Neural cell (in vitro differentiated cells): ENCODE measurements around the gene SCUBE1. TPM values are rescaled to one million over a fixed set of nuclear protein-coding genes. Genes with fewer than 3 reads are reported as not detected.

Source experiments
- H2AFZ ChIP-seq: fragments of 200-600, 300-800 bp; sonication (generic), shearing (Covaris generic); 2 replicates; pipeline ENCODE4 v1.6.0; 2014; ENCODE audit warnings: low read depth, mild to moderate bottlenecking, antibody characterized with exemption, low read length, moderate library complexity
- H3F3A ChIP-seq: fragments of 200-600 bp; shearing (Covaris generic); 2 replicates; pipeline ENCODE4 v1.6.1; 2016; ENCODE audit warnings: mild to moderate bottlenecking, moderate library complexity, mixed read lengths, antibody characterized with exemption, low read length; ENCODE audit not compliant: insufficient read depth, poor library complexity, severe bottlenecking
- H3K27ac ChIP-seq: fragments of 200-600, 300-800 bp; sonication (generic), shearing (Covaris generic); 2 replicates; pipeline ENCODE4 v1.5.1; 2014; ENCODE audit warnings: mild to moderate bottlenecking, low read length, moderate library complexity
- H3K27me3 ChIP-seq: fragments of 300-800, 200-600 bp; sonication (generic), shearing (Covaris generic); 2 replicates; pipeline ENCODE4 v1.6.0; 2014; ENCODE audit warnings: mild to moderate bottlenecking, low read depth, low read length, moderate library complexity; ENCODE audit not compliant: insufficient read depth
- H3K36me3 ChIP-seq: fragments of 300-800, 200-600 bp; sonication (generic), shearing (Covaris generic); 2 replicates; pipeline ENCODE4 v1.5.1; 2014; ENCODE audit warnings: mild to moderate bottlenecking, antibody characterized with exemption, low read length, moderate library complexity; ENCODE audit not compliant: insufficient read depth
- H3K4me2 ChIP-seq: fragments of 300-800, 200-600 bp; sonication (generic), shearing (Covaris generic); 2 replicates; pipeline ENCODE4 v1.6.0; 2014; ENCODE audit warnings: mild to moderate bottlenecking, low read length
- H3K4me3 ChIP-seq: fragments of 300-800, 200-600 bp; sonication (generic), shearing (Covaris generic); 2 replicates; pipeline ENCODE4 v1.5.1; 2014; ENCODE audit warnings: mild to moderate bottlenecking, low read length, moderate library complexity
- H3K79me2 ChIP-seq: fragments of 200-600 bp; shearing (Covaris generic); replicated peaks from 2 replicates; pipeline ENCODE4 v1.6.0; 2014; ENCODE audit warnings: mild to moderate bottlenecking, low read length, moderate library complexity; ENCODE audit not compliant: insufficient read depth
- H3K9ac ChIP-seq: fragments of 300-800, 200-600 bp; sonication (generic), shearing (Covaris generic); 2 replicates; pipeline ENCODE4 v1.6.1; 2016; ENCODE audit warnings: mild to moderate bottlenecking, low read length, mixed read lengths
- H3K9me2 ChIP-seq: fragments of 200-600 bp; shearing (Covaris generic); 2 replicates; pipeline ENCODE4 v1.6.1; 2016; ENCODE audit warnings: mild to moderate bottlenecking, low read length, mixed read lengths; ENCODE audit not compliant: insufficient read depth
- H3K9me3 ChIP-seq: fragments of 200-600, 300-800 bp; sonication (generic), shearing (Covaris generic); 2 replicates; pipeline ENCODE4 v1.6.1; 2016; ENCODE audit warnings: mild to moderate bottlenecking, mixed run types, low read length, moderate library complexity, mixed read lengths
- H4K20me1 ChIP-seq: fragments of 200-600 bp; shearing (Covaris generic); 2 replicates; pipeline ENCODE4 v1.6.1; 2016; ENCODE audit warnings: mild to moderate bottlenecking, mixed run types; ENCODE audit not compliant: insufficient read depth
- EP300 ChIP-seq: fragments of 450-650 bp; conservative IDR thresholded peaks from 2 replicates; pipeline ENCODE4 v1.6.1; 2014; ENCODE audit warnings: antibody characterized with exemption, mild to moderate bottlenecking, moderate library complexity; ENCODE audit not compliant: poor library complexity, severe bottlenecking
- EZH2 ChIP-seq: fragments of 200-600, 300-800 bp; shearing (Covaris generic), sonication (generic); IDR thresholded peaks from 2 replicates; pipeline ENCODE4 v1.6.1; 2014; ENCODE audit warnings: antibody characterized with exemption, low read length, borderline replicate concordance, mild to moderate bottlenecking; ENCODE audit not compliant: insufficient read depth, poor library complexity, severe bottlenecking
- MXI1 ChIP-seq: fragments of 450-650 bp; conservative IDR thresholded peaks from 2 replicates; pipeline ENCODE4 v1.6.1; 2014; ENCODE audit warnings: antibody characterized with exemption, mild to moderate bottlenecking; ENCODE audit not compliant: poor library complexity, severe bottlenecking
- POLR2AphosphoS5 ChIP-seq: IDR thresholded peaks from 2 replicates; pipeline ENCODE4 v1.6.1; 2012
- RAD21 ChIP-seq: fragments of 450-650 bp; conservative IDR thresholded peaks from 2 replicates; pipeline ENCODE4 v1.6.1; 2014; ENCODE audit warnings: antibody characterized with exemption, mild to moderate bottlenecking, moderate library complexity
- SMC3 ChIP-seq: fragments of 450-650 bp; conservative IDR thresholded peaks from 2 replicates; pipeline ENCODE4 v1.6.1; 2014; ENCODE audit warnings: antibody characterized with exemption, mild to moderate bottlenecking, moderate library complexity; ENCODE audit not compliant: poor library complexity
- TAF1 ChIP-seq: IDR thresholded peaks from 2 replicates; pipeline ENCODE4 v1.6.1; 2012; ENCODE audit warnings: low read depth
- polyA plus RNA-seq: library from polyadenylated mRNA; depleted of rRNA; stranded (reverse); fragments of >200 nt; gene quantifications from 2 replicates; pipeline ENCODE4 v1.2.3, GENCODE V29; 2014
- TF ChIP-seq, protein P1 (sequence below): IDR thresholded peaks from 2 replicates; pipeline ENCODE4 v1.6.1; 2012; ENCODE audit warnings: borderline replicate concordance
- TF ChIP-seq, protein P2 (sequence below): fragments of 450-650 bp; IDR thresholded peaks from 2 replicates; pipeline ENCODE4 v1.5.1; 2014; ENCODE audit warnings: antibody characterized with exemption, mild to moderate bottlenecking, moderate library complexity; ENCODE audit not compliant: poor library complexity, severe bottlenecking

SCUBE1 gene
- polyA plus RNA-seq, 1 donor from 2014 or later, result 8.4 TPM

DNA sequence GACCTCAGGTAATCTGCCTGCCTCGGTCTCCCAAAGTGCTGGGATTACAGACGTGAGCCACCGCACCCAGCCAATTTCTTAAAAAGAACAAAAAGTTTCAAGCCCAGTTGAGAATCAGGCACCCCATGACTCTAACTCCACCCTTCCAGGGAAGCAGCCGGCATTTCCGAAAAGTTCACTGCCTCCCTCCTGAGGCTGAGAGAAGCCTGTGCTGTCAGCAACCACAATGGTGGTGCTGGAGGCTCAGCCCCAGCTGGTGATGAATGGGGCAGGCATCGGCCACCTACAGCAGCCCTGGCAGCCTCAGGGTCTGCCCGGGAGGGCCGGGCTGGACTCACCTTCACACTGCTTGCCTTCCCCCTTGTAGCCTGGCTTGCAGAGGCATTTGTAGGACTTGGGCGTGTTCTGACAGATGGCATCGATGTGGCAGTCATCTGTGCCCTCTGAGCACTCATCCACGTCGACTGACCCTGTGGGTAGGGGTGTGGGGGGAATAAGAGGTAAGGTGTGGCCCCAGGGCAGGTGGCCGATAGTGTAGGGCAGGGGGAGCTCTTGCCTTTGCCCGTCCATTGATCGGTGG lies 4.3 kb downstream of the SCUBE1 start:
- Histone ChIP-seq H3K9me3 (no peaks in the 10 kb centered on the region), H3K9ac (no peak overlapping the region), H3K36me3 (no peaks in the 10 kb centered on the region), H3K27ac (no peak overlapping the region), H3K9me2 (no peaks in the 10 kb centered on the region), H3K79me2 (peaks cover 30% of the 10 kb centered on the region), H3F3A (no peaks in the 10 kb centered on the region), H3K4me3 (no peak overlapping the region), H3K27me3 (no peaks in the 10 kb centered on the region), H4K20me1 (no peaks in the 10 kb centered on the region), H3K4me2 (no peak overlapping the region), H2AFZ (no peak overlapping the region)
- TF ChIP-seq EP300 (no peak), POLR2AphosphoS5 (no peak), RAD21 (no peak), MXI1 (no peak), EZH2 (no peak), TAF1 (no peak), SMC3 (no peak)
- TF ChIP-seq, protein P1, sequence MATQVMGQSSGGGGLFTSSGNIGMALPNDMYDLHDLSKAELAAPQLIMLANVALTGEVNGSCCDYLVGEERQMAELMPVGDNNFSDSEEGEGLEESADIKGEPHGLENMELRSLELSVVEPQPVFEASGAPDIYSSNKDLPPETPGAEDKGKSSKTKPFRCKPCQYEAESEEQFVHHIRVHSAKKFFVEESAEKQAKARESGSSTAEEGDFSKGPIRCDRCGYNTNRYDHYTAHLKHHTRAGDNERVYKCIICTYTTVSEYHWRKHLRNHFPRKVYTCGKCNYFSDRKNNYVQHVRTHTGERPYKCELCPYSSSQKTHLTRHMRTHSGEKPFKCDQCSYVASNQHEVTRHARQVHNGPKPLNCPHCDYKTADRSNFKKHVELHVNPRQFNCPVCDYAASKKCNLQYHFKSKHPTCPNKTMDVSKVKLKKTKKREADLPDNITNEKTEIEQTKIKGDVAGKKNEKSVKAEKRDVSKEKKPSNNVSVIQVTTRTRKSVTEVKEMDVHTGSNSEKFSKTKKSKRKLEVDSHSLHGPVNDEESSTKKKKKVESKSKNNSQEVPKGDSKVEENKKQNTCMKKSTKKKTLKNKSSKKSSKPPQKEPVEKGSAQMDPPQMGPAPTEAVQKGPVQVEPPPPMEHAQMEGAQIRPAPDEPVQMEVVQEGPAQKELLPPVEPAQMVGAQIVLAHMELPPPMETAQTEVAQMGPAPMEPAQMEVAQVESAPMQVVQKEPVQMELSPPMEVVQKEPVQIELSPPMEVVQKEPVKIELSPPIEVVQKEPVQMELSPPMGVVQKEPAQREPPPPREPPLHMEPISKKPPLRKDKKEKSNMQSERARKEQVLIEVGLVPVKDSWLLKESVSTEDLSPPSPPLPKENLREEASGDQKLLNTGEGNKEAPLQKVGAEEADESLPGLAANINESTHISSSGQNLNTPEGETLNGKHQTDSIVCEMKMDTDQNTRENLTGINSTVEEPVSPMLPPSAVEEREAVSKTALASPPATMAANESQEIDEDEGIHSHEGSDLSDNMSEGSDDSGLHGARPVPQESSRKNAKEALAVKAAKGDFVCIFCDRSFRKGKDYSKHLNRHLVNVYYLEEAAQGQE, result no peak
- TF ChIP-seq, protein P2, sequence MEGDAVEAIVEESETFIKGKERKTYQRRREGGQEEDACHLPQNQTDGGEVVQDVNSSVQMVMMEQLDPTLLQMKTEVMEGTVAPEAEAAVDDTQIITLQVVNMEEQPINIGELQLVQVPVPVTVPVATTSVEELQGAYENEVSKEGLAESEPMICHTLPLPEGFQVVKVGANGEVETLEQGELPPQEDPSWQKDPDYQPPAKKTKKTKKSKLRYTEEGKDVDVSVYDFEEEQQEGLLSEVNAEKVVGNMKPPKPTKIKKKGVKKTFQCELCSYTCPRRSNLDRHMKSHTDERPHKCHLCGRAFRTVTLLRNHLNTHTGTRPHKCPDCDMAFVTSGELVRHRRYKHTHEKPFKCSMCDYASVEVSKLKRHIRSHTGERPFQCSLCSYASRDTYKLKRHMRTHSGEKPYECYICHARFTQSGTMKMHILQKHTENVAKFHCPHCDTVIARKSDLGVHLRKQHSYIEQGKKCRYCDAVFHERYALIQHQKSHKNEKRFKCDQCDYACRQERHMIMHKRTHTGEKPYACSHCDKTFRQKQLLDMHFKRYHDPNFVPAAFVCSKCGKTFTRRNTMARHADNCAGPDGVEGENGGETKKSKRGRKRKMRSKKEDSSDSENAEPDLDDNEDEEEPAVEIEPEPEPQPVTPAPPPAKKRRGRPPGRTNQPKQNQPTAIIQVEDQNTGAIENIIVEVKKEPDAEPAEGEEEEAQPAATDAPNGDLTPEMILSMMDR, result no peak

DNA sequence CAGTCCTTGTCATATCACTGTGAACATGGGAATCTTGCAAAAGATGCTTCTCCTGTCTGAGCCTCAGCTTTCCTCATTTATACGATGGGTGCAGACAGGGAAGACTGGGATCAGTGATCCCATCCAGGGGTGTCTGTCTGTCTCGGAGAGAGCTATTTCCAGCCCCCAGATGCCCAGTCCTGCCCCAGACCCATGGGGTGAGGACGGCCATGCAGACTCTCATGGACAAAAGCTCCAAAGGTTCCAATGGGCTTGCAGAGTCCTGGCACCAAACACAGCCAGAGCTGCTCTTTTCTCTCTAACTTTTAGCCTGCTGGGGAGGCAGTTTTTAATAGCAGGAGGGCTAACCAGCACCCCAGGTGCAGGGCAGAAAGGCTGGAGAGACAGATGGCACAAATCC lies 5.2 kb downstream of the SCUBE1 start:
- H3K9ac ChIP-seq, result no peak overlapping the region
- no peak overlapping the region for H2AFZ ChIP-seq
- no peak overlapping the region for H3K4me2 ChIP-seq
- H3K4me3 ChIP-seq, result no peak overlapping the region
- H3K9me2 ChIP-seq, result no peaks in the 10 kb centered on the region
- H4K20me1 ChIP-seq, result no peaks in the 10 kb centered on the region
- no peaks in the 10 kb centered on the region for H3K9me3 ChIP-seq
- no peaks in the 10 kb centered on the region for H3K36me3 ChIP-seq
- H3K27ac ChIP-seq, result no peak overlapping the region
- no peaks in the 10 kb centered on the region for H3F3A ChIP-seq
- peaks cover 36% of the 10 kb centered on the region for H3K79me2 ChIP-seq
- no peaks in the 10 kb centered on the region for H3K27me3 ChIP-seq
- TF ChIP-seq RAD21, result no peak
- no peak for TF ChIP-seq POLR2AphosphoS5
- no peak for TF ChIP-seq EZH2
- no peak for TF ChIP-seq MXI1
- no peak for TF ChIP-seq EP300
- no peak for TF ChIP-seq TAF1
- TF ChIP-seq SMC3, result no peak
- TF ChIP-seq, protein P2, result no peak
- TF ChIP-seq, protein P1, result no peak
